Lung (tissue), 12 donors: Measurements from ENCODE around the gene NETO2. TPM values are rescaled to one million over a fixed set of nuclear protein-coding genes. Genes with fewer than 3 reads are reported as not detected.

Source experiments
- ATAC-seq: fragments of 200-7000 bp; cut with Tn5 transposase; one replicate; pipeline ENCODE4 v1.9.1; 2020; ENCODE audit warnings: moderate number of reproducible peaks; ENCODE audit not compliant: insufficient read depth, low FRiP score
- DNase-seq, 3 donors: peaks; one replicate each; pipeline ENCODE4 v3.0.0-alpha.2; 2013 to 2017
- H3K27ac ChIP-seq, 2 donors: one replicate each; pipeline ENCODE4 v1.5.1; 2013; ENCODE audit warnings: mild to moderate bottlenecking in 2 of 2, moderate library complexity in 2 of 2, control low read depth in 1 of 2, inconsistent platforms in 1 of 2, low read depth in 1 of 2, low read length in 1 of 2
- H3K27me3 ChIP-seq, 3 donors: one replicate each; pipeline ENCODE4 v1.5.1; 2013; ENCODE audit warnings: low read length in 2 of 3; ENCODE audit not compliant: control insufficient read depth in 3 of 3, insufficient read depth in 3 of 3
- H3K36me3 ChIP-seq, 4 donors: one replicate each; pipeline ENCODE4 v1.5.1; 2013; ENCODE audit warnings: low read length in 4 of 4, mild to moderate bottlenecking in 1 of 4, moderate library complexity in 1 of 4; ENCODE audit not compliant: control insufficient read depth in 4 of 4, insufficient read depth in 4 of 4
- H3K4me1 ChIP-seq, 5 donors: one replicate each; pipeline ENCODE4 v1.5.1; 2013; ENCODE audit warnings: low read length in 5 of 5, mild to moderate bottlenecking in 2 of 5, moderate library complexity in 1 of 5; ENCODE audit not compliant: control insufficient read depth in 5 of 5, insufficient read depth in 5 of 5
- H3K4me3 ChIP-seq: one replicate; pipeline ENCODE4 v1.5.1; 2013; ENCODE audit warnings: mild to moderate bottlenecking, control low read depth, moderate library complexity
- H3K9ac ChIP-seq, 2 donors: one replicate each; pipeline ENCODE4 v1.5.1; 2013; ENCODE audit warnings: low read length in 2 of 2, control low read depth in 1 of 2; ENCODE audit not compliant: insufficient read depth in 1 of 2
- H3K9me3 ChIP-seq, 4 donors: one replicate each; pipeline ENCODE4 v1.5.1; 2013; ENCODE audit warnings: low read length in 3 of 4, mild to moderate bottlenecking in 1 of 4, moderate library complexity in 1 of 4; ENCODE audit not compliant: control insufficient read depth in 4 of 4, insufficient read depth in 3 of 4
- WGBS, 2 donors: extraction: QIAGEN DNeasy Blood & Tissue Kit; methylation state at CpG; one replicate each; pipeline ENCODE4 v1.1.7; 2013; 5-methylcytosine and 5-hydroxymethylcytosine counted together
- polyA plus RNA-seq, 2 donors: library from polyadenylated mRNA; stranded (reverse); fragments of 200-250 nt; gene quantifications; one replicate each; pipeline ENCODE4 v1.2.1, GENCODE V29; 2013
- total RNA-seq, 2 donors: library from RNA; depleted of rRNA in 1 of 2; stranded (reverse); fragments of >200 nt in 1 of 2; gene quantifications; one replicate each; pipeline ENCODE4 v1.2.1, GENCODE V29; 2014 to 2021
- TF ChIP-seq, protein P1 (sequence below): IDR thresholded peaks from 2 replicates; pipeline ENCODE4 v1.5.1; 2012; ENCODE audit warnings: mild to moderate bottlenecking; ENCODE audit errors: control extremely low read depth, extremely low read depth
- donor health status: control.
- donor health status: control.
- donor health status: Bipolar disorder and iron deficiency.
- donor health status: healthy.
- donor health status: DM: yes; HTN: yes; CAD: no.

Gene NETO2
- total and polyA plus RNA-seq, 4 donors = 2.7 to 16.6 (median 9.7) TPM

GRCh38 chr16:47069313-47069712 lies 74.4 kb downstream of the NETO2 start:
- no peaks in the 10 kb centered on the region for H3K4me1 ChIP-seq
- H3K9ac ChIP-seq = no peak overlapping the region
- H3K9me3 ChIP-seq = peaks cover 0 to 2% (median 0%) of the 10 kb centered on the region in 4 donors
- ATAC-seq = no peak
- H3K36me3 ChIP-seq = no peaks in the 10 kb centered on the region
- no peak overlapping the region for H3K4me3 ChIP-seq
- no peak overlapping the region for H3K27ac ChIP-seq
- 70 to 88% methylated on average over 1 of the region's 1 CpG for WGBS, 2 donors
- no peaks in the 10 kb centered on the region for H3K27me3 ChIP-seq
- no peak for DNase-seq
- TF ChIP-seq, protein P1, sequence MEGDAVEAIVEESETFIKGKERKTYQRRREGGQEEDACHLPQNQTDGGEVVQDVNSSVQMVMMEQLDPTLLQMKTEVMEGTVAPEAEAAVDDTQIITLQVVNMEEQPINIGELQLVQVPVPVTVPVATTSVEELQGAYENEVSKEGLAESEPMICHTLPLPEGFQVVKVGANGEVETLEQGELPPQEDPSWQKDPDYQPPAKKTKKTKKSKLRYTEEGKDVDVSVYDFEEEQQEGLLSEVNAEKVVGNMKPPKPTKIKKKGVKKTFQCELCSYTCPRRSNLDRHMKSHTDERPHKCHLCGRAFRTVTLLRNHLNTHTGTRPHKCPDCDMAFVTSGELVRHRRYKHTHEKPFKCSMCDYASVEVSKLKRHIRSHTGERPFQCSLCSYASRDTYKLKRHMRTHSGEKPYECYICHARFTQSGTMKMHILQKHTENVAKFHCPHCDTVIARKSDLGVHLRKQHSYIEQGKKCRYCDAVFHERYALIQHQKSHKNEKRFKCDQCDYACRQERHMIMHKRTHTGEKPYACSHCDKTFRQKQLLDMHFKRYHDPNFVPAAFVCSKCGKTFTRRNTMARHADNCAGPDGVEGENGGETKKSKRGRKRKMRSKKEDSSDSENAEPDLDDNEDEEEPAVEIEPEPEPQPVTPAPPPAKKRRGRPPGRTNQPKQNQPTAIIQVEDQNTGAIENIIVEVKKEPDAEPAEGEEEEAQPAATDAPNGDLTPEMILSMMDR = no peak

- no peaks in the 10 kb centered on the region for H3K36me3 ChIP-seq
- WGBS, 2 donors = 92 to 94% methylated on average over 5 of the region's 5 CpGs
- ATAC-seq (no peak), DNase-seq (no peak)
- H3K9me3 ChIP-seq = peaks cover 0 to 2% (median under 1%) of the 10 kb centered on the region in 4 donors
- H3K27me3 ChIP-seq = no peaks in the 10 kb centered on the region
- no peak overlapping the region for H3K27ac ChIP-seq
- TF ChIP-seq, protein P1 = no peak
- no peak overlapping the region for H3K9ac ChIP-seq
- no peaks in the 10 kb centered on the region for H3K4me1 ChIP-seq
- H3K4me3 ChIP-seq = no peak overlapping the region
These were observed 76.5 kb downstream of the NETO2 start for GRCh38 chr16:47067203-47067602.

- Histone ChIP-seq H3K9ac (no peak overlapping the region), H3K36me3 (no peaks in the 10 kb centered on the region), H3K27me3 (no peaks in the 10 kb centered on the region), H3K4me1 (no peaks in the 10 kb centered on the region), H3K27ac (no peak overlapping the region), H3K9me3 (peaks cover 0 to 2% (median 0%) of the 10 kb centered on the region in 4 donors), H3K4me3 (no peak overlapping the region)
- no peak for DNase-seq
- WGBS, 2 donors = 68 to 72% methylated on average over 13 of the region's 13 CpGs
- TF ChIP-seq, protein P1 = no peak
- ATAC-seq = no peak
These were observed 77.7 kb downstream of the NETO2 start for GRCh38 chr16:47065766-47066688.
